ENCODE results near the gene TRPM1. TPM values are rescaled to one million over a fixed set of nuclear protein-coding genes. Genes with fewer than 3 reads are reported as not detected.

The TRPM1 gene
- total RNA-seq, 1 donor from 2014 or later, result not detected

GRCh38 chr15:31034152-31034551 is 67.4 kb downstream of the TRPM1 start:
- Histone ChIP-seq H3K27me3 (ENCODE audit: insufficient read depth, low read length) (no peaks in the 10 kb centered on the region), H3K36me3 (ENCODE audit: insufficient read depth, low read length) (no peaks in the 10 kb centered on the region), H3K9me3 (ENCODE audit: insufficient read depth, low read depth, low read length) (no peaks in the 10 kb centered on the region), H3K4me1 (ENCODE audit: insufficient read depth, low read length) (peaks cover 10% of the 10 kb centered on the region), H3K79me2 (ENCODE audit: insufficient read depth, low read length) (no peaks in the 10 kb centered on the region), H2AFZ (ENCODE audit: low read depth, low read length) (no peak overlapping the region), H4K20me1 (ENCODE audit: insufficient read depth, low read length) (no peaks in the 10 kb centered on the region), H3K4me3 (ENCODE audit: insufficient read depth, low read depth, low read length) (no peak overlapping the region), H3K9ac (ENCODE audit: low read length) (no peak overlapping the region), H3K27ac (ENCODE audit: low read depth, low read length) (no peak overlapping the region), H3K4me2 (ENCODE audit: low read length) (no peak overlapping the region)
- DNase-seq (ENCODE audit: low read depth) (no peak), FAIRE-seq (no peak)
- no peak overlapping the region for H3K27ac Mint-ChIP-seq (ENCODE audit: unreplicated experiment)
- H3K4me3 Mint-ChIP-seq (ENCODE audit: unreplicated experiment), result no peak overlapping the region
- H3K9me3 Mint-ChIP-seq (ENCODE audit: unreplicated experiment), result no peaks in the 10 kb centered on the region
- H3K27me3 Mint-ChIP-seq (ENCODE audit: low read depth, unreplicated experiment), result no peaks in the 10 kb centered on the region
- H3K36me3 Mint-ChIP-seq (ENCODE audit: low read depth, unreplicated experiment), result no peaks in the 10 kb centered on the region
- TF ChIP-seq EZH2 (IDR thresholded peaks at IDR 0.05; ENCODE audit: insufficient read depth, low read length) (no peak), CTCF (IDR thresholded peaks at IDR 0.05; ENCODE audit: insufficient read depth, low read depth, low read length) (no peak)
- H3K4me1 Mint-ChIP-seq (ENCODE audit: low read depth, unreplicated experiment), result peaks cover 23% of the 10 kb centered on the region

- Mint-ChIP-seq H3K36me3 (ENCODE audit: low read depth, unreplicated experiment) (no peaks in the 10 kb centered on the region), H3K27me3 (ENCODE audit: low read depth, unreplicated experiment) (no peaks in the 10 kb centered on the region), H3K27ac (ENCODE audit: unreplicated experiment) (no peak overlapping the region), H3K4me1 (ENCODE audit: low read depth, unreplicated experiment) (peaks cover 23% of the 10 kb centered on the region), H3K4me3 (ENCODE audit: unreplicated experiment) (no peak overlapping the region), H3K9me3 (ENCODE audit: unreplicated experiment) (no peaks in the 10 kb centered on the region)
- Histone ChIP-seq H3K4me1 (ENCODE audit: insufficient read depth, low read length) (peaks cover 10% of the 10 kb centered on the region), H3K9me3 (ENCODE audit: insufficient read depth, low read depth, low read length) (no peaks in the 10 kb centered on the region), H3K36me3 (ENCODE audit: insufficient read depth, low read length) (no peaks in the 10 kb centered on the region), H3K27ac (ENCODE audit: low read depth, low read length) (no peak overlapping the region), H4K20me1 (ENCODE audit: insufficient read depth, low read length) (no peaks in the 10 kb centered on the region), H3K79me2 (ENCODE audit: insufficient read depth, low read length) (no peaks in the 10 kb centered on the region), H3K4me3 (ENCODE audit: insufficient read depth, low read depth, low read length) (no peak overlapping the region), H2AFZ (ENCODE audit: low read depth, low read length) (peak overlapping the region; percentile 57), H3K9ac (ENCODE audit: low read length) (no peak overlapping the region), H3K4me2 (ENCODE audit: low read length) (peak overlapping the region; percentile 24), H3K27me3 (ENCODE audit: insufficient read depth, low read length) (no peaks in the 10 kb centered on the region)
- no peak for TF ChIP-seq CTCF (IDR thresholded peaks at IDR 0.05; ENCODE audit: insufficient read depth, low read depth, low read length)
- TF ChIP-seq EZH2 (IDR thresholded peaks at IDR 0.05; ENCODE audit: insufficient read depth, low read length), result no peak
- DNase-seq (ENCODE audit: low read depth) (peak; percentile 69), FAIRE-seq (no peak)
These were observed 68.6 kb downstream of the TRPM1 start for GRCh38 chr15:31032961-31033371.

- Mint-ChIP-seq H3K36me3 (ENCODE audit: low read depth, unreplicated experiment) (no peaks in the 10 kb centered on the region), H3K4me1 (ENCODE audit: low read depth, unreplicated experiment) (peaks cover 23% of the 10 kb centered on the region), H3K9me3 (ENCODE audit: unreplicated experiment) (no peaks in the 10 kb centered on the region), H3K27ac (ENCODE audit: unreplicated experiment) (peak overlapping the region; percentile 58), H3K4me3 (ENCODE audit: unreplicated experiment) (no peak overlapping the region), H3K27me3 (ENCODE audit: low read depth, unreplicated experiment) (no peaks in the 10 kb centered on the region)
- Histone ChIP-seq H3K4me2 (ENCODE audit: low read length) (no peak overlapping the region), H3K9me3 (ENCODE audit: insufficient read depth, low read depth, low read length) (no peaks in the 10 kb centered on the region), H3K4me1 (ENCODE audit: insufficient read depth, low read length) (peaks cover 10% of the 10 kb centered on the region), H4K20me1 (ENCODE audit: insufficient read depth, low read length) (no peaks in the 10 kb centered on the region), H3K79me2 (ENCODE audit: insufficient read depth, low read length) (no peaks in the 10 kb centered on the region), H3K4me3 (ENCODE audit: insufficient read depth, low read depth, low read length) (no peak overlapping the region), H3K9ac (ENCODE audit: low read length) (no peak overlapping the region), H3K36me3 (ENCODE audit: insufficient read depth, low read length) (no peaks in the 10 kb centered on the region), H2AFZ (ENCODE audit: low read depth, low read length) (no peak overlapping the region), H3K27ac (ENCODE audit: low read depth, low read length) (no peak overlapping the region), H3K27me3 (ENCODE audit: insufficient read depth, low read length) (no peaks in the 10 kb centered on the region)
- no peak for TF ChIP-seq EZH2 (IDR thresholded peaks at IDR 0.05; ENCODE audit: insufficient read depth, low read length)
- no peak for TF ChIP-seq CTCF (IDR thresholded peaks at IDR 0.05; ENCODE audit: insufficient read depth, low read depth, low read length)
- FAIRE-seq, result peak; percentile 59
- peak; percentile 32 for DNase-seq (ENCODE audit: low read depth)
These were observed 70.0 kb downstream of the TRPM1 start for GRCh38 chr15:31031471-31032067.

All from astrocyte (in vitro differentiated cells and primary cell).